GM12878 (cell line): ENCODE measurements around the gene FAM114A1. TPM values are rescaled to one million over a fixed set of nuclear protein-coding genes. Genes with fewer than 3 reads are reported as not detected.

Experiments
- EP300 ChIP-seq, 2 experiments: fragments of 150-350 bp in 1 of 2; IDR thresholded peaks; 2 replicates each; pipeline ENCODE4 v1.6.1; 2011 to 2012; ENCODE audit warnings: low read depth in 2 of 2, low read length in 2 of 2, borderline replicate concordance in 1 of 2, improper control_type of control experiment in 1 of 2, inconsistent platforms in 1 of 2; ENCODE audit not compliant: control insufficient read depth in 1 of 2
- RBBP5 ChIP-seq: fragments of 200-600 bp; sonication (generic); conservative IDR thresholded peaks from 2 replicates; pipeline ENCODE4 v1.6.1; 2016
- SMAD1 ChIP-seq: fragments of 450-650 bp; IDR thresholded peaks from 2 replicates; pipeline ENCODE4 v1.6.1; 2018; ENCODE audit warnings: mild to moderate bottlenecking, low read depth; ENCODE audit not compliant: partially characterized antibody
- YBX1 ChIP-seq: fragments of 450-650 bp; IDR thresholded peaks from 2 replicates; pipeline ENCODE4 v1.6.1; 2016; ENCODE audit warnings: antibody characterized with exemption
- ZSCAN29 ChIP-seq: fragments of 450-650 bp; IDR thresholded peaks from 2 replicates; pipeline ENCODE4 v1.6.1; 2017; ENCODE audit warnings: mild to moderate bottlenecking, moderate library complexity
- ZZZ3 ChIP-seq: IDR thresholded peaks from 2 replicates; pipeline ENCODE4 v1.6.1; 2011; ENCODE audit warnings: low read depth; ENCODE audit not compliant: control insufficient read depth, insufficient read length
- polyA plus RNA-seq, 11 experiments: library from polyadenylated mRNA; depleted of rRNA in 4 of 11; unstranded in 6 of 11; stranded (reverse) in 5 of 11; fragments of >200 nt; fragmentation: Nextera tagmentation in 4 of 11; fragmentation: Illumina TruSeq in 1 of 11; extraction: Ambion mirVana in 4 of 11; extraction: Trizol in 1 of 11; gene quantifications; 1 replicate in 1 of 11; 2 replicates in 10 of 11; pipeline versions ENCODE4 v1.2.1 to v1.2.3, GENCODE V29; 2011 to 2016; ENCODE audit warnings: inconsistent platforms in 2 of 11, missing spikeins in 2 of 11, low read depth in 1 of 11
- total RNA-seq, 4 experiments: library from RNA; depleted of rRNA in 3 of 4; stranded (reverse); fragments of >200 nt in 3 of 4; fragmentation: Illumina TruSeq in 1 of 4; extraction: Trizol in 1 of 4; gene quantifications; 2 replicates each; pipeline versions ENCODE4 v1.2.1 to v1.2.3, GENCODE V29; 2013 to 2021
- TF ChIP-seq, protein P1 (sequence below): fragments of 450-650 bp; IDR thresholded peaks from 2 replicates; pipeline ENCODE4 v1.6.1; 2017; ENCODE audit warnings: mild to moderate bottlenecking, moderate library complexity
- TF ChIP-seq, protein P2 (sequence below): IDR thresholded peaks from 2 replicates; pipeline ENCODE4 v1.6.1; 2012; ENCODE audit warnings: low read length, inconsistent platforms
- TF ChIP-seq, protein P3 (sequence below): fragments of 450-650 bp; IDR thresholded peaks from 2 replicates; pipeline ENCODE4 v1.6.1; 2017; ENCODE audit warnings: borderline replicate concordance
- TF ChIP-seq, protein P4 (sequence below): fragments of 450-650 bp; IDR thresholded peaks from 2 replicates; pipeline ENCODE4 v1.6.1; 2017; ENCODE audit warnings: mild to moderate bottlenecking

Gene FAM114A1
- total and polyA plus RNA-seq, 10 of the 15 experiments (the other 5 are each of a cell fraction or from before 2014, with no cell fraction given) = 1.3 to 6.2 (median 3.9) TPM

DNA sequence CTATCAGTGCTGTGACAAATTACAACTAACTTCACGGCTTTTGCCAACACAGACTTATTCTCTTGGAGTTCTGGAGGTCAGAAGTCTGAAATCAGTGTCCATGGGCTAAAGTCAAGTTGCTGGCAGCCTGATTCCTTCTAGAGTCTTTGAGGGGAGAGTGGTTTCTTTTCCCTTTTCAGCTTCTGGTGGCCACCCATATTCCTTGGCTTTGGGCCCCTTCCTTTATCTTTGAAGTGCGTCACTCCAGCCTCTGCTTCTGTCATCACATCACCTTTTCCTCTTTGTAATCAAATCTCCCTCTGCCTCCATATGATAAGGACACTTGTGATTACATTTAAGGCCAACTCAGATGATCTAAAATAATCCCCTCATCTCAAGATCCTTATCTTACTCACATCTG lies 9.0 kb downstream of the FAM114A1 start (continued):
- TF ChIP-seq, protein P1, sequence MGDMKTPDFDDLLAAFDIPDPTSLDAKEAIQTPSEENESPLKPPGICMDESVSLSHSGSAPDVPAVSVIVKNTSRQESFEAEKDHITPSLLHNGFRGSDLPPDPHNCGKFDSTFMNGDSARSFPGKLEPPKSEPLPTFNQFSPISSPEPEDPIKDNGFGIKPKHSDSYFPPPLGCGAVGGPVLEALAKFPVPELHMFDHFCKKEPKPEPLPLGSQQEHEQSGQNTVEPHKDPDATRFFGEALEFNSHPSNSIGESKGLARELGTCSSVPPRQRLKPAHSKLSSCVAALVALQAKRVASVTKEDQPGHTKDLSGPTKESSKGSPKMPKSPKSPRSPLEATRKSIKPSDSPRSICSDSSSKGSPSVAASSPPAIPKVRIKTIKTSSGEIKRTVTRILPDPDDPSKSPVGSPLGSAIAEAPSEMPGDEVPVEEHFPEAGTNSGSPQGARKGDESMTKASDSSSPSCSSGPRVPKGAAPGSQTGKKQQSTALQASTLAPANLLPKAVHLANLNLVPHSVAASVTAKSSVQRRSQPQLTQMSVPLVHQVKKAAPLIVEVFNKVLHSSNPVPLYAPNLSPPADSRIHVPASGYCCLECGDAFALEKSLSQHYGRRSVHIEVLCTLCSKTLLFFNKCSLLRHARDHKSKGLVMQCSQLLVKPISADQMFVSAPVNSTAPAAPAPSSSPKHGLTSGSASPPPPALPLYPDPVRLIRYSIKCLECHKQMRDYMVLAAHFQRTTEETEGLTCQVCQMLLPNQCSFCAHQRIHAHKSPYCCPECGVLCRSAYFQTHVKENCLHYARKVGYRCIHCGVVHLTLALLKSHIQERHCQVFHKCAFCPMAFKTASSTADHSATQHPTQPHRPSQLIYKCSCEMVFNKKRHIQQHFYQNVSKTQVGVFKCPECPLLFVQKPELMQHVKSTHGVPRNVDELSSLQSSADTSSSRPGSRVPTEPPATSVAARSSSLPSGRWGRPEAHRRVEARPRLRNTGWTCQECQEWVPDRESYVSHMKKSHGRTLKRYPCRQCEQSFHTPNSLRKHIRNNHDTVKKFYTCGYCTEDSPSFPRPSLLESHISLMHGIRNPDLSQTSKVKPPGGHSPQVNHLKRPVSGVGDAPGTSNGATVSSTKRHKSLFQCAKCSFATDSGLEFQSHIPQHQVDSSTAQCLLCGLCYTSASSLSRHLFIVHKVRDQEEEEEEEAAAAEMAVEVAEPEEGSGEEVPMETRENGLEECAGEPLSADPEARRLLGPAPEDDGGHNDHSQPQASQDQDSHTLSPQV = no peak
- TF ChIP-seq SMAD1 = no peak
- TF ChIP-seq, protein P2, sequence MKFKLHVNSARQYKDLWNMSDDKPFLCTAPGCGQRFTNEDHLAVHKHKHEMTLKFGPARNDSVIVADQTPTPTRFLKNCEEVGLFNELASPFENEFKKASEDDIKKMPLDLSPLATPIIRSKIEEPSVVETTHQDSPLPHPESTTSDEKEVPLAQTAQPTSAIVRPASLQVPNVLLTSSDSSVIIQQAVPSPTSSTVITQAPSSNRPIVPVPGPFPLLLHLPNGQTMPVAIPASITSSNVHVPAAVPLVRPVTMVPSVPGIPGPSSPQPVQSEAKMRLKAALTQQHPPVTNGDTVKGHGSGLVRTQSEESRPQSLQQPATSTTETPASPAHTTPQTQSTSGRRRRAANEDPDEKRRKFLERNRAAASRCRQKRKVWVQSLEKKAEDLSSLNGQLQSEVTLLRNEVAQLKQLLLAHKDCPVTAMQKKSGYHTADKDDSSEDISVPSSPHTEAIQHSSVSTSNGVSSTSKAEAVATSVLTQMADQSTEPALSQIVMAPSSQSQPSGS = no peak
- no peak for TF ChIP-seq YBX1
- TF ChIP-seq, protein P3, sequence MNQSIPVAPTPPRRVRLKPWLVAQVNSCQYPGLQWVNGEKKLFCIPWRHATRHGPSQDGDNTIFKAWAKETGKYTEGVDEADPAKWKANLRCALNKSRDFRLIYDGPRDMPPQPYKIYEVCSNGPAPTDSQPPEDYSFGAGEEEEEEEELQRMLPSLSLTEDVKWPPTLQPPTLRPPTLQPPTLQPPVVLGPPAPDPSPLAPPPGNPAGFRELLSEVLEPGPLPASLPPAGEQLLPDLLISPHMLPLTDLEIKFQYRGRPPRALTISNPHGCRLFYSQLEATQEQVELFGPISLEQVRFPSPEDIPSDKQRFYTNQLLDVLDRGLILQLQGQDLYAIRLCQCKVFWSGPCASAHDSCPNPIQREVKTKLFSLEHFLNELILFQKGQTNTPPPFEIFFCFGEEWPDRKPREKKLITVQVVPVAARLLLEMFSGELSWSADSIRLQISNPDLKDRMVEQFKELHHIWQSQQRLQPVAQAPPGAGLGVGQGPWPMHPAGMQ = no peak
- TF ChIP-seq ZSCAN29 = no peak
- no peak for TF ChIP-seq ZZZ3
- TF ChIP-seq, protein P4, sequence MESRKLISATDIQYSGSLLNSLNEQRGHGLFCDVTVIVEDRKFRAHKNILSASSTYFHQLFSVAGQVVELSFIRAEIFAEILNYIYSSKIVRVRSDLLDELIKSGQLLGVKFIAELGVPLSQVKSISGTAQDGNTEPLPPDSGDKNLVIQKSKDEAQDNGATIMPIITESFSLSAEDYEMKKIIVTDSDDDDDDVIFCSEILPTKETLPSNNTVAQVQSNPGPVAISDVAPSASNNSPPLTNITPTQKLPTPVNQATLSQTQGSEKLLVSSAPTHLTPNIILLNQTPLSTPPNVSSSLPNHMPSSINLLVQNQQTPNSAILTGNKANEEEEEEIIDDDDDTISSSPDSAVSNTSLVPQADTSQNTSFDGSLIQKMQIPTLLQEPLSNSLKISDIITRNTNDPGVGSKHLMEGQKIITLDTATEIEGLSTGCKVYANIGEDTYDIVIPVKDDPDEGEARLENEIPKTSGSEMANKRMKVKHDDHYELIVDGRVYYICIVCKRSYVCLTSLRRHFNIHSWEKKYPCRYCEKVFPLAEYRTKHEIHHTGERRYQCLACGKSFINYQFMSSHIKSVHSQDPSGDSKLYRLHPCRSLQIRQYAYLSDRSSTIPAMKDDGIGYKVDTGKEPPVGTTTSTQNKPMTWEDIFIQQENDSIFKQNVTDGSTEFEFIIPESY = no peak
- no peak for TF ChIP-seq RBBP5
- TF ChIP-seq EP300 (IDR thresholded peaks at IDR 0.05; ENCODE audit: borderline replicate concordance in 1 of 2, control insufficient read depth in 1 of 2, low read depth in 2 of 2, low read length in 2 of 2) = no peak
